HG02588 (cell line): ENCODE measurements around the gene MAST4.

ENCODE experiments used
- ATAC-seq: cut with Tn5 transposase; IDR thresholded peaks from one replicate; pipeline ENCODE4 v1.9.1; 2021; ENCODE audit warnings: mild to moderate bottlenecking, moderate library complexity; ENCODE audit not compliant: unreplicated experiment

Gene MAST4

DNA sequence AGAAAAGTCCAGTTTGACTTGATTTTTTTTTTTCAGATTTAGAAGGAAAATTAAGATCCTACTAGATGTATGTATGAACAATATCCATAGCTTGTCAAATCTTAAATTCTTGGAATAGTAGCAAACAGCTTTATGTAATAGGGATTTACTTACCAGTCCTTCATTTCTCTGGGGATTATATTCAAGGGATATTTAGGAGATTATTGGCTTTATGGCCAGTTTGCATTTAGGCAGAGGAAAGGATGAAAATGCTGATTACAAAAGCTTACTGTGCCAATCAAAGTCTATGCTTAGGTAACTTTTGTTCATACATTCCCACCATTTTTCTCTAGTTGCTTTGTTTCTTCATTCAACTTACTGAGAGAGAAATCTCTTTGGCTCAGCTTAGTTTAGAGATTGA lies 47.9 kb downstream of the MAST4 start:
- ATAC-seq: no peak

DNA sequence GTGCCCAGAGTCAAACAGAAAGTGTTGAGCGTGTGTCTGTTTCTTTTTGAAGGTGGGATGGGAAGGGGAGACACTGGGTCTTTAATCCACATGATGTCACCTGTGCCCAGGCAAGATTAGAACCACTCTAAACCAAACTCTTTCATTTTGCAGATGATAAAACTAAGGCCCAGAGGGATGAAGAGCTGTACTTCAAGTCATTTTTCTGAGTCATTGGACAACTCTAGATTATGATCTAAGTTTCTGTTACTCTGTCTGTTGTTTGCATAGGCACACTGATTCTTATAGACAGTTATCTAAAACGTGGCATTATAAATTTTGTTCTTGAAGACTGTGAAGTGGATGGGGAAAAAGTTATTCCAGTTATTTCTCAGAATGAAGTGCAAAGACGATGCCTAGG lies 48.8 kb downstream of the MAST4 start:
- ATAC-seq: no peak

DNA sequence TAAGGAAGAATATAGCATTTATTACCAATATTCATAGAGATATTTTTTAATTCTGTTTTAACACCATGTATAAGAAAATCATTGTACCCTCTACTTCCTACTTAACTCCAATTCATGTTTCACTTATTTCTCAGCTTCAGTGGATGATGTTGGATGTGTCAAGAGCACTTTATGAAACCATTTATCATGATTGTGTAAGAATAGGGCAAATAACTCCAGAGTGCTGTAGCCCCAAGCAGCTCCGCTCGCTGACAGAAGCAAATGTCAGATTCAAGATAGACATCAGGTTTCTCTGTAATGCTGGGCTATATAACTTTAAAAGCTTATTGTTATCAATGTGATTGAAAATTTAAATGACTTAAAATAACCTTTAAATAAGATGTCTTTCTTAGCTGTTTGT lies 50.4 kb downstream of the MAST4 start:
- ATAC-seq: no peak

DNA sequence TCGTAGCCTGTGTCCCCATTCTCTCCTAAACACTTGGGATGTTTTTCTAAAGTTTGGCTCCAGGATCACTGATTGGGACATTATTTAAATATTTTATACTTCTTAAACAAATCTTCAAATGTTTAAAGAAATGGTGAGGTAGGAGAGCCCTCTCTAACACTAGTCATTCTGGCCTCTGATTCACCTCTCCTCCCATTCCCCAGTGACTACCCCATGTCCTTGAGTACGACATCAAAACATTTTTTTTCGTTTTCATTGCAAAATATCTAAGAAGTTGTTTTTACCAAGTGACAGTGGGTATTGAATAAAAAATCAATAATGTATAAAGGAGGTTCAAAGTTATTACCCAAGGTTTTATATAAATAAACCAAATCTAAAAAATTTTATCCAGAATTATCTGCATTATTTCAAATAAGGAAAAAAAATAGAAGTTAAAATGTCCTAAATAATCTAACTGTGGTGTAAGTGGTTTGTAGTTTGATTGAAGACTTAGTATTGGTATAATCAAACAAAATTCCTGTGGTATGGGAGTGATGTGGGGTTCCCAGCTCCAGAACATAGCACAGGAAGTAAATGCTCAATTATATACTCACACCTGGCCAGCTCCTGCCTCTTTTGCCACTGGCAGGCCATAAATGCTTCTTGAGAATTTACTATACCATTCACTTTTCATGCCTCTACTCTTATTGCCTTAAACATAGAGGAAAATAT lies 51.1 kb downstream of the MAST4 start:
- ATAC-seq: no peak

DNA sequence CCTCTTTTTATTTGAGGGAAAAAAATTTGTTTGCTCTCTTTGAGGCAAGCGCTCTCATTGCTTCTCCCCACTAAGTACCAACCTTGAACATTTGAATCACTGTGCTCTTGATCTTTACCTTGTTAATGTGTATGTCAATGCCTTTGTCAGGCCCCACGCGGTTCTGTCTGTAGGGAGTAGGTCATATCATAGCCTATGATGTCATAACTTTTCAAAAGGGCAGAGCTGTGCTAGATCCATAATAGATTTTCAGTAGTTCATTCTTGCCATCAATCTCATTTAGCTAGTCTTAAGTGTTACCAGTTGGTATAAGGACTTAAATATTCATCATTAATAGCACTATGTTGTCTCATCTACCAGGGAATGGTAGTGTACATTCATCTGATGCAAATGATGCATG lies 56.6 kb downstream of the MAST4 start:
- no peak for ATAC-seq

DNA sequence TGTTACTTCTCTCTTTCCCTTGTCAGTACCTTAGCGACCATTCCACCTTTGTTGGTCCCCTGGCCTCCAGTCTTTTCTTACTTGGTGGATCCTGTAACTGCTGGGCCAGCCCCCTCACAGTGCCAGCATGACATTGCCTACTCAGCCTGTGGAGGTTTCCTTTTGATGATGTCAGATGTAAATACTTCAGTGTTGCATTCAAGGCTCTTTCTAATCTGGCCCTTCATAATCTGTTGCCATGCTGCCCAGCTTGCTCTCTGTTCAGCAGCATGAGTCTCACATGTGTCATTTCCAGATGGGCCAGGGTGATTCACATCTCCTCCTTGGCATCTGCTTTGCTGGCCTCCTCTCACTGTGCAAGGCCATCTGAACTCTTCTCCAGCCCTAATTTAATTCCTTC lies 57.1 kb downstream of the MAST4 start:
- ATAC-seq: no peak

DNA sequence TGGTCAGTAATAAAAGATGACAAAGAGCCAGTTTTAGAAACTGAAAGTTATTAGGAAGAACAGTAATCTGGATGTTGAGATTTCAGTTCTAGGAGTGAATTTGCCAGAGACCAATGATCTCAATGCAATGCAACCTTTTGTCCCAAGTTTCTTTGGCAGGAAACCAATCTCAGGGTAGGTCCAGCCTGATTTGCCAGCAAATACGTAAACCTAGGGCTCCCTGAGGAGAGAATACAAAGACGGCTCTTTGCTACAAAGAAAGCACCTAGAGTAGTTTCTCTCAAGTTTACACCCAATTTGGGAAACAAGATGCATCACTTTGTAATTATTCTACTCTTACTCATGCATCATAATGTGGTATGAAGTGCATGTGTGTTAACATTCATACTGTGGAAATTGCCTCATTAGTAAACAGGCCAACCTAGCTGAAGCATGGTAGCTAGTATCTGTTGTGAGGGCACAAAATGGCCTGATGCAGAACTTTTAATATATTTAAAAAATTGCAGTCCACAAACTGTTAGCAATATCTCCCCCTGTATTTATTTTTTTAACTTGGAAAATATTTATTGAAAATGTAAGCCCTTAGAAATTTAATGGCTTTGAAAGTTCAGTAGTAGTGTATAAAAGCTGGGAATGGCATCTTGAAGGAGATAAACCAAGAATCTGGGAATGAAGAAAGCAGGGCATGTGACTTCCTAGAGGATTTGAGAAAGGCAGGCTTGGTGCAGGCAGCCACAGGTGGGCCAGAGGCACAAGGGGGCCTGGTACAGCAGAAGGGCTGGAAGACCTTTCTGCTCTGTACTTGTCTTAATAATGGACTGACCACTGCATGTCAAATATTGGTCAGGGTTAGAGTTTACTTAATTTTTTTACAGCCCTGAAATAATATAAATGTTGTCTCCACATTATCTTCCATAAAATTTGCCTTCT lies 59.5 kb downstream of the MAST4 start:
- ATAC-seq: no peak

DNA sequence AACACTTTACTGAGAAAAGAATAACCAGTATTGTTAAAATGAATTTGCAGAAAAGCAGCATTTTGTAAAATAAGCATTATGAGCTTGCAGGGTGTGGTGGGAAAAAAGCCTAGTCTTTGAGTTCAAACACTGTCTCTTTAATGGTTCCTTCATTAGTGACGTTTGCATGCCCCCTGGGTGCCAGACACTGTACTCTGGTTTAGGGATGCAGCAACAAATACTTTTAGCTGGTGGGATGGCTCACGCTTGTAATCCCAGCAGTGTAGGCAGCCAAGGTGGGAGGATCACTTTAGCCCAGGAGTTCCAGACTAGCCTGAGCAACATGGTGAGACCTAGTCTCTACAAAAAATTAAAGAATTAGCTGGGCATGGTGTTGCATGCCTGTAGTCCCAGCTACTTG lies 62.3 kb downstream of the MAST4 start:
- ATAC-seq: no peak

DNA sequence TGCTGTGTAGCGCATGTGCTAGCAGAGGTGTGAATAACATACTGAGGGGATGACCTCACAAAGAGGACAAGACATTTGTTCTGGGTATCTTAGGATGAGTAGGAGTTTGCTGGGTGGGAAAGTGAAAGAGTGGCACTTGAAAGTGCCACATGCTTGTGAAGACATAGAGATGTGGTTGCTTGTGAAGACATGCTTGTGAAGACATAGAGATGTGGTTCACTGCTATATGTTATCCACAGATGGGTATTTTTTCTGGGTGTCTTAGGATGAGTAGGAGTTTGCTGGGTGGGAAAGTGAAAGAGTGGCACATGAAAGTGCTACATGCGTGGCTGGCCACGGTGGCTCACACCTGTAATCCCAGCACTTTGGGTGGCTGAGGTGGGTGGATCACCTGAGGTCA lies 63.6 kb downstream of the MAST4 start:
- ATAC-seq: no peak

DNA sequence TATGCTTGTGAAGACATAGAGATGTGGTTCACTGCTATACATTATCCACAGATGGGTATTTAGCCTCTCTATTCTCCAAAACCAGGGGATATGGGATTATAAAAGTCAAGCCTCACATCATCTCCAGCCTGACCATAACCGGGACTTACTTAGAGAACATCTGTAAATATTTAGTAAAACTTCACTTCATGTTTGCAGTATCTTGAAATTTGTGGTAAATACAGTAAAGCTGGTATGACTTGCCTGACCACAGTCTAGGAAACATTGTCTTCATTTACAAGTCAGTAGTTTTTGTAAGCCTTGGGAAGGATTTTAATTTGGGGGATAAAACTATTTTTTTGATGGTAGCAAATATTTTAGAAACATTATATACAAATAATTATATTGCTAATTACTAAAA lies 64.2 kb downstream of the MAST4 start:
- no peak for ATAC-seq

DNA sequence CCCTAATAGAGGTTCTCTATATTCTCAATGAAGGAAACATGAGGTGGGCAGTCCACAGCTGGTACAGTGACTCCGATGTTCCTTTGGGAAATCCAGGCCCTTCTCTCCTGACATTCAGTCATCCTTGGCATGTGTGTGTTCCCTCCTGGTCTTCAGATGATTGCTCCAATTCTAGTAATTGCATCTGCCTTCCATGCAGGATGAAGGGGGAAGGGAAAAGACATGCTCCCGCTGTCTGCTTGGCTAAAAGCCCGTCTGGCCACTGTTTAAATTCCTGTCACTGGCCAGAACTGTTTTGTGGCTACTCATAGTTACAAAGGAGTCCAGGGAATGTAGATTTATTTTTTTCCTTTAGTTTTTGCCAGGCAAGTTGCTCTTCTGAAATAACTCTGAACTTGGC lies 65.0 kb downstream of the MAST4 start:
- ATAC-seq: no peak

DNA sequence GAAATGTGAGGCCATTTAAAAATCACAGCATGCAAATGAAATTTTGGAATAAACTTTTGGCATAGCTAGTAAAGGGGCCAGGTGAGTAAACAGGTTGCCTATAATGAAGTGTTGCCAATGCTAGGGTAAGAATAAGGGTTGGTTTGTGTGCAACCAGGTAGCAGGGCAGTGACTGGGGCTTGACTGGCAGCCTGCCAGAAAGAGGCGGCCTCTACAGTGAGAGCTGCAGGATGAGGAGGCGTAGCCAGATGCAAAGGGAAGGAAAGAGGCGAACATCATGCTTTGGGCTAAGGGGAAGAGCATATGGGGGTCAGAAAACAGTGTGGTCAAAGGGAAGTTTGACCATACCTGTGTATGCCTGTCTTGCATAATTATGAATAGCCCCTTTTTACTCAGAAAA lies 70.6 kb downstream of the MAST4 start:
- no peak for ATAC-seq

DNA sequence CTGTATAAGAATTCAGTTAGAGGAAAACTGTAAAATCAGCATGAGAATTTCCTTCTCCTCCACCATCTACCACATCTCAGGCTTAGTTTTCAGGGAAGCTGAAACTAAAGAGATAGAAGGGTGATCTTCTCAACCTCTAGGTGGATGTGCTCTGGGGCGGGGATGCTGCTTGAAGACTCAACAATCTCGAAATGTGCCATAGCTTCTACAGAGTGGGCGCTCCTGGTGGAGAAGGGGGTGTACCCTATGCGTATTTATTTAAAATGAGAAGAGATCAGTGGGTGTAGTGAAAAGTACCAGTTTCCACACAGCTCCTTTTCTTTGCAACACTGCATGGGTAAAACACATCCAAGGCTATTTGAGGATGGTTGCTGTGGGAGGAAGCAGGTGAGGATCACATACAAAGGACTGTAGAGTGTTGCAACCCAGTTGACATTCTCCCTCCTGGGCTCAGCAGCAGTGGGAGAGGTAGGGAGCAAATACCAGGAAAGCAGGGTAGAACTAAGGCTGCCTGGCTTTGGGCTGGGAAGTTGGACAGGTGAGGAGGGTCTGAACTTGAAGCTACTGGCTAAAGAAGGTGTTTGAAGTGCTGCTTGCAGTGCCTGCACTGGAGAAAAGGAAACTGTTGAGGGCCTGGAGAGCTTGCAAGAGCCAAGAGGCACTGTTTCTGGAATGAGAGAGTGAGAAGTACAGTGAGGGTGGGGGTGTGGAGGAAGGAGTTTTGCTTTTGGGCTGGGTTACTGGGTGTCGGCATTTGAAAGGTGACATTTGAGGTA lies 73.1 kb downstream of the MAST4 start:
- ATAC-seq: no peak

DNA sequence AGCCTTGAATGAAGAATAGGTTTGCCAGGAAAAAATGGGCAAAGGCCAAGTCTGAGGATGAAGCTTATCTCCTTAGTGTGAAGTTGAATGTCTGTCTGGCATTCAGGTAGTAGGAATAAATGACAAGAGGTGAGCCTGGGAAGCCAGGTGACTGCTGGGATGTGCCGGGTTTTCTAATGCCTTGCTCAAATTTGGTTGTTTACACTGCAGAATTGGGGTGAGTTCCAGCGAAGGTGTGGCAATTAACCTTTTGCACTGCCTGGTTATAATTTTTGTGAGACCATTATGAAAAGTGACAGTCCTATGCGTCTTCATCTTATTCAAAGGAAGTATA lies 73.6 kb downstream of the MAST4 start:
- no peak for ATAC-seq

DNA sequence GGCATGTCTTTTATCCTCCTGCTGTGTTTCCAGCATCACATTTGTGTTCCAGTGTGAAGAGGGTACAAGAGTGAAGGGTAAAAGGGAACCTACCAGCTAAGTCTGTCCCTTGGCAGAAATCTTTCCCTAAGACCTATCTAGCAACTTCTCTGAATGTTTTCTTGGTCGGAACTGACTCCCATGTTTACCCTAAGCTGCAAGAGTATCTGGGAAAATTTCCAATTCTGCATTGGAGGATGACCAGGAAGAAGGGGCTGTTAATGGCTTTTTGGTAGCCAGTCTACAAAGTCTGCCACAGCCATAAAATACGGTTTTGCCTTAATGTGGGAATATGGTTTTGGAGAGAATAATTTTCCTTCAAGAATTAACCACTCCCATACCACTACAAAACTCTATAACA lies 75.1 kb downstream of the MAST4 start:
- no peak for ATAC-seq

DNA sequence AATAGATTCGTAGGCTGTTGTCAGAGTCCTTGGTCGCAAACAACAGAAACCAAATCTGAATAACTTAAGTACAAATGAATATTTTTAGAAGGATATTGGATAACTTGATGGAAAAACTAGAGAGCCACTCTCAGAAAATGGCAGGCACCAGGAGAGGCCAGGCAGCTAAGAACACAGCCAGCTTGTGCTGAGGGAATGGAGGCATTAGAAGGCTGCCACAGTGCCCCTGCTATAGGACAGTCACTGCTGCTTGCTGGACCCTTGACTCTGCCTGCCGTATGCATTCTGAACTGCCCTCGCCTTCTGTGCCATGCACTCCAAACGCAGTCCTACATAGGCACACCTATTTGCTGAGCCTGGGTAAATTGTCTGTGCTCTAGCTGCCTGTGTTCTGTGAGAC lies 78.6 kb downstream of the MAST4 start:
- ATAC-seq: no peak

DNA sequence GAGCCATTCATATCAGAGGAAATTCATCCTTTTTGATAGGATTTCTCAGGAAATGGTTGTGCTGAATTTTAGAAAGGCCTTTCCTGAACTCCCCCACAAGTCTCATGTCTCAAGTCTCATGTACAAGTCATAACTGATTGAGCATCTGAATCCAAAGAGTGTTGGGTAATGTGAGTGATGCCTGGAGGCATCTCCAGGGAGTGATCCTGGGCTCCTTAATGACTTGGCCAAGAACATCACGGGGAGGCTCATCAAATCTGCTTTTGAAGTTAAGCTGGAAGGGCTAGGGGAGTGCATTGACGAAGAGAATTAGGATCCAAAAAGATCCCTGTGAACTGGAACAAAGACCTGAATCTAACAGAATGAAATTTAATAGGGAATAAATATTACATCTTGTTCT lies 79.2 kb downstream of the MAST4 start:
- no peak for ATAC-seq

DNA sequence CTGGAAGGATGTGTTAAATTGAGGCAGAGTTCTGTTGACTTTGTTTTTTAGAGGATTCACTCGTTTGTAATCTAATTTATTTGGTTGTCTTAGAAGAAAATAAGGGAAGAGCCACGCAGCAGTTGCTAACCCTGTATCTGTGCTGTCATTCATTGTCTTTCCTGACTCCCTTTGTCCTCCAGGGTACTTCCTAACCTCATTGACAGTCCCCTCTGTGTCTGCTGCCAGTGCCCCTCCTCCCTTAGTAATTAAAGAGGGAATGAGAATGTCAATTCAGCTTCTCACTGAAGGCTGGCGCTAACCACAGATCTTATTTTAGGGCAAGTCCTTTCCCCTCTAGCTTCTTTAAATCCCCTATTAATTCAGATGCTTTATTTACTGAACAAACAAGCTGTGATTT lies 84.0 kb downstream of the MAST4 start:
- no peak for ATAC-seq

DNA sequence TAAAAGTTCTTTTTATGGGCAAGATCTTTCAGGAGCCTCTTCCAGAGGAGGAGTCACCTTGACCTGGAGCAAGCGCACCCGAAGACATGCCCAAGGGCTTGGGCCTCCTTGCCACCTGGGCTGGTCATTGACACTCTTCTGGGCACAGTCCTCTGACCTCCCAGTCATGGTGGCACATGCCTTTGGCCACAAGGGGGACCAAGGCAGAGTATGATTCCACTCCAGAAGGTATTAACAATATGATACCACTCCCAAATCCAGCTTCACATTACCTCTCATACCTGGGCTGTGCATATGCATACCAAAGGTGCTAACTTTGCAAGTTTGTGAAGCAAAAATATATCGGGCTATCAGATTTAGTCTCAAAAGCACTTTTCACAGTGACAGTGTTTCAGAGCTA lies 84.6 kb downstream of the MAST4 start:
- ATAC-seq: no peak

DNA sequence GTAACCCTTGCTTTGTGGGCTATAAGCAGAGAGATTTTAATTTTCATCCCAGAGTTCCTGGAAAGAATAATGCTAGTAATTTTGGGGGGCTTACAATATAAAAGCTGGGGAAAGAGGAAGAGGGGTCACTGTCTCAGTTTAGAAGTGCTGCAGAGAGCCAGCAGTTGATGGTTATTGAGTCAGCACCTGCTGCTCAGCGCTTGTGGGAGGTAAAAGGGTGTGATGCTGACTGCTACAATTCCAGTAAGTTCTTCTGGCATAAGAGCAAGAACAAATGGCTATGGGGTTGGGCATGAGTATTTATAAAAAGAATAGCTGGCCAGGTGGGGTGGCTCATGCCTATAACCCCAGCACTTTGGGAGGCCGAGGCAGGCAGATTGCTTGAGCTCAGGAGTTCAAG lies 88.5 kb downstream of the MAST4 start:
- ATAC-seq: no peak

DNA sequence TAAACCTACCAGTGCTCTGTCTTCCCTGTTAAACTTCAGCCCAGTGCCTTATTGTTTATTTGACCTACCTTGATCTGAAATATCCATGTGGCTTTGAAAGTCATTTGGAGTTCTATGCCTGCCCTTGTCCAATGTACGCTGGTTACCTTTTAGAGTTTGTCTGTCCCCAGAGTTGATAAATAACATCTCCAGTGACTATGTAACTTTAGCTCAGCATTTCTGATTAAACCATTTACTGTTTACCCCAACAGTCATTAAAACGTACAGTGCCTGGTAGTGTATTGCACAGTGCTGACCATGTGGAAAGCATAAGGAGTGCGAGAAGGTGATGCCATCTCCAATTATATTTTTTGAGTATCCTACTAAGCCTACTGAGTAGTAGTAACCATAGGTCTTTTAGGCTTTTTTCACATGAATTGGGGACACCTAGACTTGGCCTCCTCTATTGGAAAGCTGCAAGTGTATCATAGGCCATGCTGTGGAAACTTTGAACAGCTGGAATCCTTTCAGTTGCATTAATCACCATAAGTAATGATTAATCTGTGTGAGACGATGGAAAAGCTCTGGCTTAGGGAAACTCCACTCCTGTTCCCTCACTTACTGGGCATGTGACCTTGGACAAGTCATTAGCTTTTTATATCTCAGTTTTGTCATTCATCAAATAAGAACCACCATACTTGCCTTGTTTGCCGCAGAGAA lies 93.5 kb downstream of the MAST4 start:
- no peak for ATAC-seq
